Chondrocyte (in vitro differentiated cells): ENCODE measurements around the gene ZNF548. TPM values are rescaled to one million over a fixed set of nuclear protein-coding genes. Genes with fewer than 3 reads are reported as not detected.

Experiments
- DNase-seq: peaks from one replicate; pipeline ENCODE4 v3.0.0; 2021; ENCODE audit warnings: mixed read lengths, low spot score
- H3K27ac Mint-ChIP-seq: one replicate; pipeline ENCODE4 v1.8.0; 2021; ENCODE audit warnings: mild to moderate bottlenecking, moderate library complexity, mixed read lengths; ENCODE audit not compliant: unreplicated experiment
- H3K27me3 Mint-ChIP-seq: 2 replicates; pipeline ENCODE4 v1.8.0; 2021; ENCODE audit warnings: low read depth, mixed read lengths
- H3K36me3 Mint-ChIP-seq: 2 replicates; pipeline ENCODE4 v1.8.0; 2021; ENCODE audit warnings: low read depth, mixed read lengths
- H3K4me1 Mint-ChIP-seq: 2 replicates; pipeline ENCODE4 v1.8.0; 2021; ENCODE audit warnings: low read depth, mild to moderate bottlenecking, mixed read lengths
- H3K4me3 Mint-ChIP-seq: one replicate; pipeline ENCODE4 v1.8.0; 2021; ENCODE audit warnings: mild to moderate bottlenecking, moderate library complexity, mixed read lengths; ENCODE audit not compliant: unreplicated experiment
- H3K9me3 Mint-ChIP-seq: 2 replicates; pipeline ENCODE4 v1.8.0; 2021; ENCODE audit warnings: low read depth, mixed read lengths
- CTCF ChIP-seq: fragments of 200-600 bp; sonication (generic); IDR thresholded peaks from 2 replicates; pipeline ENCODE4 v1.5.0; 2021; ENCODE audit warnings: antibody characterized with exemption, mild to moderate bottlenecking, moderate library complexity
- total RNA-seq: library from RNA; stranded (reverse); gene quantifications from 3 replicates; pipeline ENCODE4 v1.2.1, GENCODE V29; 2021

Gene ZNF548
- total RNA-seq, 1 donor from 2014 or later = 15.6 TPM

GRCh38 chr19:57351867-57352266 lies 37.8 kb upstream of the ZNF548 start:
- no peak for DNase-seq
- no peak for TF ChIP-seq CTCF
- Mint-ChIP-seq H3K9me3 (peaks cover 20% of the 10 kb centered on the region), H3K27me3 (no peaks in the 10 kb centered on the region), H3K4me3 (peak overlapping the region; percentile 93), H3K4me1 (peaks cover 37% of the 10 kb centered on the region), H3K27ac (peak overlapping the region; percentile 96), H3K36me3 (peaks cover 46% of the 10 kb centered on the region)

- H3K4me1 Mint-ChIP-seq = peaks cover 27% of the 10 kb centered on the region
- TF ChIP-seq CTCF = no peak
- DNase-seq = no peak
- H3K36me3 Mint-ChIP-seq = peaks cover 57% of the 10 kb centered on the region
- peaks cover 25% of the 10 kb centered on the region for H3K9me3 Mint-ChIP-seq
- no peak overlapping the region for H3K4me3 Mint-ChIP-seq
- no peaks in the 10 kb centered on the region for H3K27me3 Mint-ChIP-seq
- H3K27ac Mint-ChIP-seq = no peak overlapping the region
These were observed 33.7 kb upstream of the ZNF548 start for GRCh38 chr19:57355916-57356315.

- Mint-ChIP-seq H3K4me3 (no peak overlapping the region), H3K4me1 (peaks cover 14% of the 10 kb centered on the region), H3K36me3 (peaks cover 53% of the 10 kb centered on the region), H3K27me3 (no peaks in the 10 kb centered on the region), H3K9me3 (peaks cover 23% of the 10 kb centered on the region), H3K27ac (no peak overlapping the region)
- no peak for TF ChIP-seq CTCF
- no peak for DNase-seq
These were observed 32.2 kb upstream of the ZNF548 start for GRCh38 chr19:57357406-57357805.

GRCh38 chr19:57359300-57359699 lies 30.4 kb upstream of the ZNF548 start:
- Mint-ChIP-seq H3K27me3 (no peaks in the 10 kb centered on the region), H3K4me1 (peaks cover 19% of the 10 kb centered on the region), H3K27ac (no peak overlapping the region), H3K36me3 (peaks cover 41% of the 10 kb centered on the region), H3K9me3 (peaks cover 20% of the 10 kb centered on the region), H3K4me3 (no peak overlapping the region)
- DNase-seq = no peak
- TF ChIP-seq CTCF = no peak

GRCh38 chr19:57362419-57362818 lies 27.2 kb upstream of the ZNF548 start:
- H3K4me1 Mint-ChIP-seq = peaks cover 19% of the 10 kb centered on the region
- H3K27me3 Mint-ChIP-seq = no peaks in the 10 kb centered on the region
- peaks cover 7% of the 10 kb centered on the region for H3K9me3 Mint-ChIP-seq
- DNase-seq = no peak
- TF ChIP-seq CTCF = no peak
- peaks cover 12% of the 10 kb centered on the region for H3K36me3 Mint-ChIP-seq
- peak overlapping the region; percentile 99 for H3K27ac Mint-ChIP-seq
- peak overlapping the region; percentile 98 for H3K4me3 Mint-ChIP-seq
